NCI-H2196 (cell line): ENCODE results near the gene ZNF410.

Source experiments
- DNase-seq: peaks from one replicate; lab custom pipeline; 2025; ENCODE audit not compliant: unreplicated experiment; lab: John Stamatoyannopoulos, UW

Gene ZNF410

DNA sequence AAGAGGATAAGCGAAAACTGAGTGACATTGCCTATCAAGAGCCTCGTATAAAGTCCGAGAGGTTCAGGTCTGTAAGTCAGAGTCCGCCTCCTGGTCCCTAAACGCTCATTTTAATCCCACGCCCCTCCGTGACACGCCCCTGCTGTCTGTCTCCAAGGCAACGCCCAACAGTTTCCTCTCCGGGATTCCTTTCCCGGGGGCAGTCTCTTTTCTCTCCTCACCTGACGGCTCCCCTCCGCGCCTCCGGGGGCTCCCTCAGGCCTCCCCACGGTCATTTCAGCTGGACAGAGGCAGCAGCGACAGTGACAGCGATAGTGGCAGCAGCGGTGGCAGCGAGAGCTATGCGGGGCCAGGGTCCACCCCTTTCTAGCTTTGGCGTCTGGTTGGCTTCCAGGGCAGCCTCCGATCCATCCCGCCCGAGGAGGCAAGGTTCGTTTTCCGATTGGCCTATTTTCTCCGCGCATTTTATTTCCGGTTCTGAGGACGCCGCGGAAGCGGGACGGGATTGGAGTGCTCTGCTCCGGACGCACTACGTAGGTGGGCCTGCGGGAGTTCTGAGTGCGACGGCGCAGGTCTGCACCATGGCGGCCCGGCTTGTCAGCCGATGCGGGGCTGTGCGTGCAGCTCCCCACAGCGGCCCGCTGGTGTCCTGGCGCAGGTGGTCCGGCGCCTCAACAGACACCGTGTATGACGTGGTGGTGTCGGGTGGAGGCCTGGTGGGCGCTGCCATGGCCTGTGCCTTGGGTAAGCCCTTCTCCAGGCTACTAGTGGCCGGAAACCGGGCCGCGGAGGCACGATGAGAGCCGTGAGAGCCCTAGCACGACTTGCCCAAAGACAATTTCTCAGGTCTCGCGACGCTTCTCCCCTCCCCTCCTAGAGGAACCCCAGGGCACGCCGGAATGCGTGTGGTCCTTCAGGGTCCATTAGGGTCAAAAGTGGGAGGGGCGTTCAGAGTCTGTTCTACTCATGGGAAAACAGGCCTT, 63.4 kb downstream of the ZNF410 start, which contains the start of the genes COQ6 and FAM161B:
COQ6 (plus strand) TSS at position 551 of the 983 bp plus-strand sequence; CDS start at position 582, 31 bp downstream.
FAM161B (minus strand) TSS at position 343 of the 983 bp plus-strand sequence; CDS start at position 275, 68 bp downstream.
- DNase-seq, result peak; percentile 98

DNA sequence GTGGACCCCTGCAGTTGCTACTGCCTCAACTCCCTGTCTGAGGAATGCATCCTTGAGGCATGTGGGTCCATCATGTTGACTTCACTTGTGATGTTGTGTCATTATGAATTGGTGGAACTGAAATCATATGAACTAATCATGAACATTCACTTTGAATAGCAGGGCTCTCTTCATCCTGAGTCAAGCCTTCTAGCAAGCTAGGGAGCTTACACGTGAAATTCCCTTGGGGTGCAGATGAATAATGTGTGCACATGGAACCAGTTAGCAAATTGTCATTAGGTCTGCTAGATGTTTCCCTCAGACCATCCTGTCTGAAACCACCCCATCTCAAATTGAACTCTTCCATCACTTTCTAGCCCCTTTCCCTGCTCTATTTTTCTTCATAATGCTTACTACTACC, 67.1 kb downstream of the ZNF410 start:
- no peak for DNase-seq

DNA sequence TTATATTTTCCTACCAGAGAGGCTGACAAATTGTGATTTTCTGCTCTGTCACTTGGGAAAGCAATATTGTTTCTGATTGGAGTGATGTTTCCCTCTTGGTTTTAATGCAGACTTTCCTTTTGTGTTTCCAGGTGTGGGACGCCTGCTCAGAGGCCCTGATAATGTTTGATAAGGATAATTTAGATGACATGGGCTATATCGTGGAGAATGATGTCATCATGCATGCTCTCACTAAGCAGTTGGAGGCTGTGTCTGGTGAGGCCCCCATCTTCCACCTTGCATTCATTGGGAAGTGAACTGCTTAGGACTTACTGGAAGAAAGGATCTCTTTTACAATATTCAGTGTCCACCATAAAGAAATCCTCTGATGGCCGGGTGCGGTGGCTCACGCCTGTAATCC, 69.0 kb downstream of the ZNF410 start:
- no peak for DNase-seq

DNA sequence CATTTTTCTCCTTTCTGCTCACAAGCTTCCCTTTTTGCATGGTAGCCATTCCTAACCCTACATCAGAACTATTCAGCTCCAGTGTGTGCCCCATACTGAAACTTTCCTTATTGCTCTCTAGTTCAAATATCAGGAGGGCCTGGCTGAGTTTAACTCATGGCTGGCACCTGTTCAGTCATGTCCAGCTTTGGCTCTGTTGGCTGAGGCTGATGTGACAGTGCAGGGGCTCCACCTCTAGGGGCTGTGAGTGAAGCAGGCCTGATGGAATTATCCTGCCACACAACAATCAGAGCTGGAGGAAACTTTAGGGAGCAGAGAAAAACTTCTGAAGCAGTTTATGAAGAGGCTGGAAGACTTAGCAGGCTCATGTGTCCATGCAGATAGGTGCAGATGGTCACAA, 71.9 kb downstream of the ZNF410 start:
- no peak for DNase-seq

DNA sequence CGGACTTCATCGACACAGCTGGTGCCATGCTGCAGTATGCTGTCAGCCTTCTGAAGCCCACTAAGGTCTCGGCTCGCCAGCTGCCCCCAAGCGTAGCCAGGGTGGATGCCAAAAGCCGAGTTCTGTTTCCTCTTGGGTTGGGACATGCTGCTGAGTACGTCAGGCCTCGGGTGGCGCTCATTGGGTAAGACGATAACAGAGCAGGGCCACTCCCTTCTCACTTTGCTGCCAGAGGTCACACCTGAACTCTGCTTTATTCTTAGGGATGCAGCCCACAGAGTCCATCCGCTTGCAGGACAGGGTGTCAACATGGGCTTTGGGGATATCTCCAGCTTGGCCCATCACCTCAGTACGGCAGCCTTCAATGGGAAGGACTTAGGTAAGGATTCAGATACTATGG, 74.5 kb downstream of the ZNF410 start:
- no peak for DNase-seq

DNA sequence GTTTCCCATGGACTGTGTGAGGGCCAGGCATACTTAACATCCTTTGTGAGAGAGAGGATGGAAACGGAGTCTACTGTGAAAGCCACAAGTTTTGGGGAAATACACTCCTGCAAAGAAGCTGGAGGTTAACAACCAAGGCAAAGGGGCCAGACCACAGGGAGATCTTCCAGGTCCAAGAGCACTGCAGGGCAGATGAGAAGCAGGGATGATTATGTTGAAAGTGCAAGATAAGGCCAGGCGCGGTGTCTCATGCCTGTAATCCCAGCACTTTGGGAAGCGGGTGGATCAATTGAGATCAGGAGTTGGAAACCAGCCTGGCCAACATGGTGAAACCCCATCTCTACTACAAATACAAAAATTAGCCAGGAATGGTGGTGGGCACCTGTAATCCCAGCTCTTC, 78.6 kb downstream of the ZNF410 start:
- no peak for DNase-seq

DNA sequence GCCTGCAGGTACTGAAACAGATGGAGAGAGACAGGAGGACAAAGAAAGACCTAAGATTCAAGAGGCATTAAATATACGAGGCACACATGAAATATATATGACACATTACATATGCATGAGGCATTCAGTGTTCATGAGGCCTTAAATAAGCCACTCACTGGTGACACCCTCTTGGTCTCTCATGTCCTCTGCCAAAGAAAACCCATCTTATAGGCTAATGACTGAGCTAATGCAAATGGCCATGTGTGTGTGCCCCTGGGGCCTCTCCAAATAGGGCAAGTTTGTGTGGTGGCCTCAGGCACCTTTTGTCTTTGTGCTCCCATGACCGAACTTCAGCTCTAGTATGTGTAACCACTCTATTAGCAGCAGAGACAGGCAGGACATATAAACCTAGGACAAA, 82.2 kb downstream of the ZNF410 start:
- DNase-seq, result no peak

DNA sequence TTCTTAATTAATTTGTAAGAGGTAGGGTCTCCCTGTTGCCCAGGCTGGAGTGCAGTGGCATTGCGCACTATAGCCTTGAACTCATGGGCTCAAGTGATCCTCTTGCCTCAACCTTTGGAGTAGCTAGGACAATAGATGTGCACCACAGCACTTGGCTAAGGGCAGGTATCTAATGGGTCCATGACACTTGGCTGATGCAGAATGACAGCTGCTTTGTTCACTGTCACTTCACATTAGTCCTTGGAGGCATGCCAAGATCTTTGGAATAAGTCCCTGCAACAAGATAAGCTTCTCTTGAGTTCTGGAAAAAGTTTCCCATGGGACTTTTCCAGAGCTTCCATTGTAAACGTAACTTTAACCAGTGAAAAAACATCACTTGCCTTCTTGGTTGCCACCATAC, 86.8 kb downstream of the ZNF410 start:
- no peak for DNase-seq

DNA sequence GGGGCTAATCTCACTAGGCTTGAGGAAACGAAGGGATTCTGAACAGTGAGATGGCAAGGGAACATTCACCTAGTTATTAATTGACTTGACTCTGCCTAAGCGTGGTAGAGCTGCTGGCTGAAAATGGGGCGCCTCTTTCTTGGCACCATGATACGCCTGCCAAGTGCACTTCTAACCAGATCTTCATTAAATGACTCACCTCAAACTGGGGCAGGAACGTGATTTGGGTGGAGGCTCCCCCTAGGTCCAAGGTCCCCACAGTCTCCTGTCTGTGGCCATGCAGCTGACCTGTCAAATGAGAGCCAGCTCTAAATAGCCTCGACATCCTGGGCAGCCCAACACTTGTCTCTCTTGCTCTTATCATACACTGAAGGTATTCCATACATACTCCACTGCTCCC, 89.5 kb downstream of the ZNF410 start:
- no peak for DNase-seq

DNA sequence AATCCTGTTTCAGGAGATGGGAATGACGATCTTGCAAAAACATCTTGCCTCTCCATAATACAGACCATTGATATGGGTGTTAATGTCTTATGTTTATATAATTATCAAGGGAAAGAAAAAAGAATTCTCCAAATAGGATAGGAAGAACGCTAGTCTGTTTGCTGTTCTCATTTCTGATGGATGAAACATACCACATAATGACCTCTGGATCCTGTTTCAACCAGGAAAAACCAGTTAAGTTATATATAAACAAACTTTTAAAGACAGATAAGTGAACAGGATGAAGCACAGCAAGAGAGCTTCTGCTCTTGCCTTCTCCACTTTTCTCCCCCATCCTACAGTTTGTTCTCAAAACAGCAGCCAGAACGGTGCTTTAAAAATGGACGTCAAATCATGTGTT, 91.2 kb downstream of the ZNF410 start:
- DNase-seq, result no peak
